Measurements from ENCODE around the gene RBBP5. TPM values are rescaled to one million over a fixed set of nuclear protein-coding genes. Genes with fewer than 3 reads are reported as not detected.

The RBBP5 gene
- total RNA-seq, 4 donors from 2014 or later = 11.8 to 18.1 (median 15.9) TPM

GRCh38 chr1:205056956-205057568, 64.7 kb downstream of the RBBP5 start:
- Histone ChIP-seq H3K36me3 (no peaks in the 10 kb centered on the region), H3K9me3 (no peaks in the 10 kb centered on the region), H3K27ac (no peak overlapping the region), H3K27me3 (peaks cover 16% of the 10 kb centered on the region), H3K4me3 (no peak overlapping the region), H3K4me1 (peaks cover 0 to 11% (median 0%) of the 10 kb centered on the region in 3 donors)
- no peak for ATAC-seq
- TF ChIP-seq POLR2A (IDR thresholded peaks at IDR 0.05) (no peak), POLR2AphosphoS5 (IDR thresholded peaks at IDR 0.05) (no peak), EP300 (IDR thresholded peaks at IDR 0.05) (no peak), CTCF (IDR thresholded peaks at IDR 0.05) (no peak)
- 60 to 100% methylated on average over 1 to 6 of the region's 6 CpGs for WGBS, 2 donors (ENCODE audit: low coverage in 1 of 2)

- Histone ChIP-seq H3K27ac (no peak overlapping the region), H3K4me3 (no peak overlapping the region), H3K27me3 (peaks cover 21% of the 10 kb centered on the region), H3K9me3 (no peaks in the 10 kb centered on the region), H3K36me3 (no peaks in the 10 kb centered on the region), H3K4me1 (peaks cover 0 to 2% (median 0%) of the 10 kb centered on the region in 3 donors)
- TF ChIP-seq POLR2A (IDR thresholded peaks at IDR 0.05) = no peak
- no peak for ATAC-seq
- 100% methylated on average over 1 of the region's 13 CpGs; no CpG with 5 or more reads in 1 of the 2 donors for WGBS, 2 donors (ENCODE audit: low coverage in 1 of 2)
Observed at GRCh38 chr1:205056188-205056611, 65.6 kb downstream of the RBBP5 start.

GRCh38 chr1:205054013-205054412, 67.8 kb downstream of the RBBP5 start:
- no peaks in the 10 kb centered on the region for H3K36me3 ChIP-seq
- TF ChIP-seq CTCF (IDR thresholded peaks at IDR 0.05) (no peak), POLR2AphosphoS5 (IDR thresholded peaks at IDR 0.05) (no peak)
- no peaks in the 10 kb centered on the region for H3K9me3 ChIP-seq
- H3K27ac ChIP-seq = no peak overlapping the region
- no peaks in the 10 kb centered on the region for H3K4me1 ChIP-seq
- 5 to 100% methylated on average over 1 to 3 of the region's 7 CpGs for WGBS, 2 donors (ENCODE audit: low coverage in 1 of 2)
- H3K4me3 ChIP-seq = no peak overlapping the region
- ATAC-seq = no peak
- H3K27me3 ChIP-seq = peaks cover 21% of the 10 kb centered on the region

GRCh38 chr1:205053296-205053695, 68.5 kb downstream of the RBBP5 start:
- no peaks in the 10 kb centered on the region for H3K9me3 ChIP-seq
- TF ChIP-seq POLR2A (IDR thresholded peaks at IDR 0.05) = no peak
- TF ChIP-seq EP300 (IDR thresholded peaks at IDR 0.05) = no peak
- no peak for TF ChIP-seq CTCF (IDR thresholded peaks at IDR 0.05)
- TF ChIP-seq POLR2AphosphoS5 (IDR thresholded peaks at IDR 0.05) = no peak
- no peaks in the 10 kb centered on the region for H3K4me1 ChIP-seq
- 90 to 93% methylated on average over 5 of the region's 5 CpGs for WGBS, 2 donors (ENCODE audit: low coverage in 1 of 2)
- no peak for ATAC-seq
- no peak overlapping the region for H3K4me3 ChIP-seq
- no peak overlapping the region for H3K27ac ChIP-seq
- peaks cover 23% of the 10 kb centered on the region for H3K27me3 ChIP-seq
- no peaks in the 10 kb centered on the region for H3K36me3 ChIP-seq

GRCh38 chr1:205052690-205053089, 69.1 kb downstream of the RBBP5 start:
- Histone ChIP-seq H3K4me3 (no peak overlapping the region), H3K27me3 (peaks cover 29% of the 10 kb centered on the region), H3K36me3 (no peaks in the 10 kb centered on the region), H3K4me1 (no peaks in the 10 kb centered on the region), H3K27ac (no peak overlapping the region), H3K9me3 (no peaks in the 10 kb centered on the region)
- 85% methylated on average over 4 of the region's 11 CpGs; no CpG with 5 or more reads in 1 of the 2 donors for WGBS, 2 donors (ENCODE audit: low coverage in 1 of 2)
- ATAC-seq = no peak
- no peak for TF ChIP-seq POLR2A (IDR thresholded peaks at IDR 0.05)
- no peak for TF ChIP-seq POLR2AphosphoS5 (IDR thresholded peaks at IDR 0.05)
- TF ChIP-seq EP300 (IDR thresholded peaks at IDR 0.05) = no peak
- no peak for TF ChIP-seq CTCF (IDR thresholded peaks at IDR 0.05)
